GM12878 (cell line): Measurements from ENCODE around the gene LMOD3. TPM values are rescaled to one million over a fixed set of nuclear protein-coding genes. Genes with fewer than 3 reads are reported as not detected.

ENCODE experiments used
- ATF7 ChIP-seq: fragments of 450-650 bp; IDR thresholded peaks from 2 replicates; pipeline ENCODE4 v1.6.1; 2016; ENCODE audit warnings: low read depth, mild to moderate bottlenecking
- BCL3 ChIP-seq: IDR thresholded peaks from 2 replicates; pipeline ENCODE4 v1.6.1; 2011; ENCODE audit warnings: borderline replicate concordance, low read depth, mild to moderate bottlenecking, moderate library complexity, low read length; ENCODE audit not compliant: insufficient read depth, poor library complexity, severe bottlenecking
- CBX5 ChIP-seq: sonication (generic); IDR thresholded peaks from 2 replicates; pipeline ENCODE4 v1.6.1; 2016; ENCODE audit warnings: low read depth, moderate library complexity, mild to moderate bottlenecking, inconsistent platforms
- IKZF1 ChIP-seq: fragments of 450-650 bp; conservative IDR thresholded peaks from 2 replicates; pipeline ENCODE4 v1.6.1; 2017; ENCODE audit warnings: antibody characterized with exemption, mild to moderate bottlenecking
- MEF2B ChIP-seq: fragments of 450-650 bp; IDR thresholded peaks from 2 replicates; pipeline ENCODE4 v1.6.1; 2018; ENCODE audit warnings: mild to moderate bottlenecking, moderate library complexity; ENCODE audit not compliant: partially characterized antibody, poor library complexity, severe bottlenecking
- NFYB ChIP-seq: IDR thresholded peaks from 2 replicates; pipeline ENCODE4 v1.6.1; 2011; ENCODE audit warnings: low read depth, mild to moderate bottlenecking, low read length, improper control_type of control experiment, moderate library complexity; ENCODE audit not compliant: insufficient read depth
- NKRF ChIP-seq: fragments of 450-650 bp; conservative IDR thresholded peaks from 2 replicates; pipeline ENCODE4 v1.6.1; 2017; ENCODE audit warnings: mild to moderate bottlenecking, moderate library complexity
- PBX3 ChIP-seq: IDR thresholded peaks from 2 replicates; pipeline ENCODE4 v1.6.1; 2011; ENCODE audit warnings: mild to moderate bottlenecking, low read depth, low read length, moderate library complexity; ENCODE audit not compliant: insufficient replicate concordance
- POLR2A ChIP-seq: IDR thresholded peaks from 2 replicates; pipeline ENCODE4 v1.6.1; 2011; ENCODE audit warnings: low read depth, mild to moderate bottlenecking, low read length
- POLR2AphosphoS5 ChIP-seq: IDR thresholded peaks from 2 replicates; pipeline ENCODE4 v1.6.1; 2011; ENCODE audit warnings: mild to moderate bottlenecking, low read length, inconsistent platforms
- PRDM15 ChIP-seq: fragments of 450-650 bp; formaldehyde crosslinking; IDR thresholded peaks from 2 replicates; pipeline ENCODE4 v1.4.0; 2020; ENCODE audit warnings: mild to moderate bottlenecking, moderate library complexity
- RAD51 ChIP-seq: fragments of 450-650 bp; IDR thresholded peaks from 2 replicates; pipeline ENCODE4 v1.6.1; 2016; ENCODE audit warnings: moderate library complexity, mild to moderate bottlenecking, inconsistent platforms
- RELA ChIP-seq: fragments of 450-650 bp; IDR thresholded peaks from 2 replicates; pipeline ENCODE4 v1.8.0; 2014; ENCODE audit warnings: borderline replicate concordance; ENCODE audit not compliant: partially characterized antibody
- SKIL ChIP-seq: fragments of 450-650 bp; IDR thresholded peaks from 2 replicates; pipeline ENCODE4 v1.6.1; 2017; ENCODE audit warnings: mild to moderate bottlenecking, low read depth, inconsistent platforms; ENCODE audit not compliant: poor library complexity, severe bottlenecking
- SMAD5 ChIP-seq: IDR thresholded peaks from 2 replicates; pipeline ENCODE4 v1.6.1; 2016; ENCODE audit warnings: antibody characterized with exemption, low read depth
- SMARCA5 ChIP-seq: fragments of 450-650 bp; IDR thresholded peaks from 2 replicates; pipeline ENCODE4 v1.6.1; 2017; ENCODE audit warnings: mild to moderate bottlenecking
- TARDBP ChIP-seq: IDR thresholded peaks from 2 replicates; pipeline ENCODE4 v1.6.1; 2016; ENCODE audit warnings: borderline replicate concordance
- TCF3 ChIP-seq: IDR thresholded peaks from 2 replicates; pipeline ENCODE4 v1.6.1; 2012; ENCODE audit warnings: low read depth, mild to moderate bottlenecking, low read length, borderline replicate concordance; ENCODE audit not compliant: insufficient read depth
- polyA plus RNA-seq, 11 experiments: library from polyadenylated mRNA; depleted of rRNA in 4 of 11; unstranded in 6 of 11; stranded (reverse) in 5 of 11; fragments of >200 nt; fragmentation: Nextera tagmentation in 4 of 11; fragmentation: Illumina TruSeq in 1 of 11; extraction: Ambion mirVana in 4 of 11; extraction: Trizol in 1 of 11; gene quantifications; 1 replicate in 1 of 11; 2 replicates in 10 of 11; pipeline versions ENCODE4 v1.2.1 to v1.2.3, GENCODE V29; 2011 to 2016; ENCODE audit warnings: inconsistent platforms in 2 of 11, missing spikeins in 2 of 11, low read depth in 1 of 11
- total RNA-seq, 4 experiments: library from RNA; depleted of rRNA in 3 of 4; stranded (reverse); fragments of >200 nt in 3 of 4; fragmentation: Illumina TruSeq in 1 of 4; extraction: Trizol in 1 of 4; gene quantifications; 2 replicates each; pipeline versions ENCODE4 v1.2.1 to v1.2.3, GENCODE V29; 2013 to 2021

LMOD3 gene
- total and polyA plus RNA-seq, 10 of the 15 experiments (the other 5 are each of a cell fraction or from before 2014, with no cell fraction given), result 0.04 to 0.20 (median 0.09) TPM; not detected in 1

- TF ChIP-seq SKIL (peak; percentile 88), NFYB (peak; percentile 48; the same call in 1 of the 2 replicates), RELA (peak; percentile 83), PBX3 (peak; percentile 70), TARDBP (peak; percentile 31; the same call in 1 of the 2 replicates), POLR2AphosphoS5 (0 out of 2 replicates have a peak, but pooled peaks have one; percentile 62), RAD51 (0 out of 2 replicates have a peak, but pooled peaks have one; percentile 29), SMAD5 (peak; percentile 54; the same call in 1 of the 2 replicates), BCL3 (peak; percentile 88), CBX5 (peak; percentile 77; the same call in 1 of the 2 replicates), SMARCA5 (peak; percentile 56; the same call in 1 of the 2 replicates), PRDM15 (no peak), NKRF (peak; percentile 71; the same call in 1 of the 2 replicates), POLR2A (peak; percentile 59), TCF3 (0 out of 2 replicates have a peak, but pooled peaks have one; percentile 6), ATF7 (peak; percentile 66; the same call in 1 of the 2 replicates), MEF2B (peak; percentile 32), IKZF1 (peak; percentile 96)
These were observed 37.8 kb downstream of the LMOD3 start, which contains the start of gene ARL6IP5 (continued) for GRCh38 chr3:69084326-69085167.
